GM19468 (cell line): ENCODE measurements around the gene SLC27A5.
A peak's percentile ranks its signal among the peaks of the same experiment; 100 is the strongest.
"Not testable (repeated sequence)": the region's sequence is repeated elsewhere in the genome, so short reads cannot be mapped to it uniquely, and the experiment has no call there.

ENCODE experiments used
- ATAC-seq: cut with Tn5 transposase; IDR thresholded peaks from one replicate; pipeline ENCODE4 v1.9.1; 2021; ENCODE audit warnings: mild to moderate bottlenecking, moderate library complexity, moderate number of reproducible peaks; ENCODE audit not compliant: unreplicated experiment; ENCODE audit errors: extremely low read depth

SLC27A5 gene

DNA sequence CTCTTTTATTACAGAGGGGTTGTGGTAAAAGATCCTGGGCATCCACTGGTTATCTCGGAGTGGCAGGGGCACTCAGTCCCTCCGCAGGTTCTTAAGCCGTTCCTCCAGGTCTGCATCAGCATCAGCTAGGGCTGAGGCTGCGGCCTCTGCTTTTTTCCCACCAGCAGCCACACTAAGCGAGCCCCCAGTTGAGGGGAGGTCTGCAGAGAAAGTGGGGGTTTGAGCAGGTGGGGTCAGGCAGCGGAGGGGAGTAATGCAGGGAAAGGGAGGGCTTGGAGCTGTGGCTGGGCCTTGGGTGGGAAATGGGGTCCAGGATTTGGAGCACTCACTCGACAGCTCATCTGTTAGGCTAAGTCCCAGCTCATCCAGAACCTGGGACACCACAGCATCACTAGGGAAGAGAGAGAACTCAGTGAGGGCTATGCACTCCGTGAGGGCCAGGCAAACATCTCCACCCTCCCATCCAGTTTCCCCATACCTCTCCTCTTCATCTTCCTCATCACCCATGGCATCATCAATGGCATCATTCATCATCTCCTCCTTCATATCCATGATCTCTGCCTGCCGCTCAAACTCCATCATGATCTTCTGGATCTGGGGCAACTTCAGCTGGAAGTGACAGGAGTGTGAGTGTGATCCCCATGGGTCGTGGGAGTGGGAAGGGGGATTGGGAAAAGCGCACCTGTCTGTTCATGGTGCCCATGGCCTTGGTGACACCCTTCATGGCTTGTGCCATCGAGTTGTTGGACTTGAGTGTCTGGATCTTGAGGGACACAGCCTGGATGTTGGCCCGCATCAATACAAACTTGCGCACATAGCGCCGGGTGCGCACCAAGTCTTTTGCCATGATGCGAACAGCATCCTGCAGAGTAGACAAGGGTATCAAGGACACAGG is 40.0 kb upstream of the SLC27A5 start:
- no peak for ATAC-seq

DNA sequence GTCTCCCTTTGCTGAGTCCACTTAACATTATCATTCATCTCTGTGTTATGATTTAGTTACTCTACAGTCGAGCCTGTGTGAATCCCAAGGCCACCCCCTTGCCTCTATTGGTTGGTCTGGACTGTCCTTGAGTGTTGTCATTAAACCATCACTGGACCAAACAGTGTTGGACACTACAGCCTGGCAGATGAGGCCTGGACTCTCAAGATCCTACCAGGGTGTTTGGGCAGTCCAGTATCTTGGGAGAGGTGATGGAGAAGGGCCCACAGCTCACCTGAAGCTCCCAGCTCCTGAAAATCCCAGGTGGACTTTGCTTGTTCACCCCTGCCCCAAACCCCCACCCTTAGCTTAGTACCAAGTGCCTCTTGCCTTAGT is 39.3 kb upstream of the SLC27A5 start:
- no peak for ATAC-seq

DNA sequence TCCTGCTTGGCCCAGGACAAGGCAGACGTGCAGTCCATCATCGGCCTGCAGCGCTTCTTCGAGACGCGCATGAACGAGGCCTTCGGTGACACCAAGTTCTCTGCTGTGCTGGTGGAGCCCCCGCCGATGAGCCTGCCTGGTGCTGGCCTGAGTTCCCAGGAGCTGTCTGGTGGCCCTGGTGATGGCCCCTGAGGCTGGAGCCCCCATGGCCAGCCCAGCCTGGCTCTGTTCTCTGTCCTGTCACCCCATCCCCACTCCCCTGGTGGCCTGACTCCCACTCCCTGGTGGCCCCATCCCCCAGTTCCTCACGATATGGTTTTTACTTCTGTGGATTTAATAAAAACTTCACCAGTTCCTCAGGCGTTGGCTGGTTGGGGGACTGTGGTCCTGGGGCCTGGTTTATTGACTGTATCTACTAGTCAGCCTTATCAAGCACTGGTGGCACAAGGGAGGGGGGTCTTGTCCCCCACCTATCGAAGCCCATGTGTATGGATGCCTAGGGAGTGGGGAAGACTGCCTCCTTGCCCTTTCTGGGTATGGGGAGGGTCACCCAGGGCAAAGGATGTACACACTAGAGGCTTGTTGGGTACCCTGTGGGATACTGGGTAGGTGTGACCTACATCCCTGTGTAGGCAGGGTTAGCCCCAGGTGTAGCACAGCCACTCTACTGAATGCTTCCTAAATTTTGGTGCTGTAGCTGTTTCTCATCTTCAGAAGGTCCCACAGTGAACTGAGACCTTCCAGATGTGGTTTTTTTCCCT is 38.8 kb upstream of the SLC27A5 start:
- ATAC-seq, result no peak

DNA sequence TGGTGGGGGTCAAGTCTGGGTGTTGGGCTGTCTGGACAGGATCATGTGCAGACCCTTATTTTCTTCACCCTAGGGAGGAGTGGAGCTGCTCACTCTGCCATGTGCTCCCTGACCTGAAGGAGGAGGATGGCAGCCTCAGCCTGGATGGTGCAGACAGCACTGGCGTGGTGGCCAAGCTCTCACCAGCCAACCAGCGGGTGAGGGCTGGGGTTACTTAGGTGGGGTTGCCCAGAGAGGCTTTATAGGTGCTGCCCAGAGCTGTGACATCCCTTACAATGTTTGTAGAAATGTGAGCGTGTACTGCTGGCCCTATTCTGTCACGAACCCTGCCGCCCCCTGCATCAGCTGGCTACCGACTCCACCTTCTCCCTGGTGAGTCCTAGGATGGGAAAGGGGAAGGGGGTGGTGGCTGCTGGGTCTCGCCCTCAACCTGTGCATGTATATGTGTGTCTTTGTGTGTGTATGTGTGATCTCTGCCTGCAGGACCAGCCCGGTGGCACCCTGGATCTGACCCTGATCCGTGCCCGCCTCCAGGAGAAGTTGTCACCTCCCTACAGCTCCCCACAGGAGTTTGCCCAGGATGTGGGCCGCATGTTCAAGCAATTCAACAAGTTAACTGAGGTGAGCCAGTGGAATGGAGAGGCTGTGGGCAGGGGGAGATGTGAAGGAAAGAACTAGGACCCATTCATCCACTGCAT is 38.0 kb upstream of the SLC27A5 start:
- no peak for ATAC-seq

DNA sequence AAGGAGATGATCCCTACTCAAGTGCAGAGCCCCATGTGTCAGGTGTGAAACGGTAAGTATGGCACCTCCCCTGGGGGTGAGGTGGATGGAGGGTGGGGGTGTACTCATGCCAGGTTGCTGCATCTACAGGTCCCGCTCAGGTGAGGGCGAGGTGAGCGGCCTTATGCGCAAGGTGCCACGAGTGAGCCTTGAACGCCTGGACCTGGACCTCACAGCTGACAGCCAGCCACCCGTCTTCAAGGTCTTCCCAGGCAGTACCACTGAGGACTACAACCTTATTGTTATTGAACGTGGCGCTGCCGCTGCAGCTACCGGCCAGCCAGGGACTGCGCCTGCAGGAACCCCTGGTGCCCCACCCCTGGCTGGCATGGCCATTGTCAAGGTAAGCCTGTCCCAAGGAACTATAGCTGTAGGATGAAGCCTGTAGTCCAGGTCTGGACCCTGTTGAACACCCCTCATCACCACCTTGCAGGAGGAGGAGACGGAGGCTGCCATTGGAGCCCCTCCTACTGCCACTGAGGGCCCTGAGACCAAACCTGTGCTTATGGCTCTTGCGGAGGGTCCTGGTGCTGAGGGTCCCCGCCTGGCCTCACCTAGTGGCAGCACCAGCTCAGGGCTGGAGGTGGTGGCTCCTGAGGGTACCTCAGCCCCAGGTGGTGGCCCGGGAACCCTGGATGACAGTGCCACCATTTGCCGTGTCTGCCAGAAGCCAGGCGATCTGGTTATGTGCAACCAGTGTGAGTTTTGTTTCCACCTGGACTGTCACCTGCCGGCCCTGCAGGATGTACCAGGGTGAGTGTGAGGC is 37.3 kb upstream of the SLC27A5 start:
- ATAC-seq, result no peak

DNA sequence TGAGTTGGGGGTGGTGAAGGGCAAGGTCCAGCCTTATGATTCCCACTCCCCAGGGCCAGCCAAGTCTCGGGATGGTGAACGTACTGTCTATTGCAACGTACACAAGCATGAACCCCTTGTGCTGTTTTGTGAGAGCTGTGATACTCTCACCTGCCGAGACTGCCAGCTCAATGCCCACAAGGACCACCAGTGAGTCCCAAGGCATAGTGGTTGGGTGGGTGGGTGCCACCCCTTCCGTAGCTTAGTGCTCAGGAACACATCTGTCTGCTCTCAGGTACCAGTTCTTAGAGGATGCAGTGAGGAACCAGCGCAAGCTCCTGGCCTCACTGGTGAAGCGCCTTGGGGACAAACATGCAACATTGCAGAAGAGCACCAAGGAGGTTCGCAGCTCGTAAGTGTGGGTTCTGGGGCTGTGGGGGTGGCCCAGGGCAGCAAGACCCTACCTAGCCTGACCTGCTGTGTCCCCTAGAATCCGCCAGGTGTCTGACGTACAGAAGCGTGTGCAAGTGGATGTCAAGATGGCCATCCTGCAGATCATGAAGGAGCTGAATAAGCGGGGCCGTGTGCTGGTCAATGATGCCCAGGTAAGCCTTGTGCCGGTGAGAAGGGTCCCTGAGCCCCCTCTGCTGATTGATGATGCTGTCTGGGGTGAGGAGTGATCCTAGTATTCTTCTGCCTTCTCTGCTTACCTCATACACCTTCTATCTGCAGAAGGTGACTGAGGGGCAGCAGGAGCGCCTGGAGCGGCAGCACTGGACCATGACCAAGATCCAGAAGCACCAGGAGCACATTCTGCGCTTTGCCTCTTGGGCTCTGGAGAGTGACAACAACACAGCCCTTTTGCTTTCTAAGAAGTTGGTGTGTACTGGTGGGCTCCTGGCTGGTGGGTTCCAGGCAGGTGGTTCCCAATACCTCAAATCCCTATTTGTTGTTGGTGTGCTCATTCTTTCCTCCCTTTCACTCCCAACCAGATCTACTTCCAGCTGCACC is 35.8 kb upstream of the SLC27A5 start:
- ATAC-seq, result no peak

DNA sequence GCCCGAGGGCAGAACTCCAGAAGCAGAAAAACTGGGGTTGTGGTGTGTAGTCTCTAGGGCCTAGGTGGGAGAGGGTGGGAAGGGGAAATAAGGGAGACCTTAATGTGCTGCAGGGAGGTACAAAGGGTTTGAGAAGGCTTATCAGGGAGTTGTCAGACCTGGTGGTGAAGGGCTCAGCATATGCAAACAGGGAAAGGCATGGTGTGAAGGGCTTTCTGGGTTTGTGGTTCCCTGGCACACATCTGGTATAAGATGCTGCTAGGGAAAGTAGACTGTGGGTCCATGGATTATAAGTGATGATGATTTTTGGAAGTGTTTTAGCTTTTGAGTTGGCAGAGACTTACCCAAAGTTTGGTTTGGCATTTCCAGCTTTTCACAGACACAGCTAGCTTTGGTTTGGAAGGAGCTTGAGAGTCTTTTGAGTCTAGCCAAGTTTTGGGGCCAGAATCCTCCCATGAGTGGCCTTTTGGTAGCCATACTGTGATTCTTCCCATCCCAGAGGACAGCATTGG is 34.3 kb upstream of the SLC27A5 start:
- ATAC-seq, result no peak

DNA sequence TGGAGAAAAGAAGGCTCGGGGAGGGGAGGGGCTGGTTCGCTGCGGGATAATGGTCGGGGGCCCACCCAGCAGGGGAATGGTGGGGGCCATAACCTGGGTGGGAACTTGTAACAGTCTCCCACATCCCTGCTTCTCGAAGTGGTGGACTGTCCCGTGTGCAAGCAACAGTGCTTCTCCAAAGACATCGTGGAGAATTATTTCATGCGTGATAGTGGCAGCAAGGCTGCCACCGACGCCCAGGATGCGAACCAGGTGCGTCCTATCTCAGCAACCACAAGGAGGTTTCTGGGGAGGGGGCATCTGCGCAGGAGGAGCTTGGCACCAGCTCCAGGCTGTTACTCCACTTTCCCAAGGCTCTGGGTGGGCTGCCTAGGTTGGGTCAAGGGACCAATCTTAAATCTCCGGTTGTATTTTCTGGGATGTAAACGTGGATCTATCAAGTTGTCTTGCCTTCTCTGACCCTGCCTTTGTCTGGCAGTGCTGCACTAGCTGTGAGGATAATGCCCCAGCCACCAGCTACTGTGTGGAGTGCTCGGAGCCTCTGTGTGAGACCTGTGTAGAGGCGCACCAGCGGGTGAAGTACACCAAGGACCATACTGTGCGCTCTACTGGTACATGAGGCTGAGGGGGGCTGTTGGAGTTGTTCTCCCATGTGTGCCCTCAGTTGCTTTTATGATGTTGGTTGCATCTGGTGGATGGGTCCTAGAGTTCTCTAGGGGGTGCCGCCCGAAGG is 33.7 kb upstream of the SLC27A5 start:
- ATAC-seq, result no peak

DNA sequence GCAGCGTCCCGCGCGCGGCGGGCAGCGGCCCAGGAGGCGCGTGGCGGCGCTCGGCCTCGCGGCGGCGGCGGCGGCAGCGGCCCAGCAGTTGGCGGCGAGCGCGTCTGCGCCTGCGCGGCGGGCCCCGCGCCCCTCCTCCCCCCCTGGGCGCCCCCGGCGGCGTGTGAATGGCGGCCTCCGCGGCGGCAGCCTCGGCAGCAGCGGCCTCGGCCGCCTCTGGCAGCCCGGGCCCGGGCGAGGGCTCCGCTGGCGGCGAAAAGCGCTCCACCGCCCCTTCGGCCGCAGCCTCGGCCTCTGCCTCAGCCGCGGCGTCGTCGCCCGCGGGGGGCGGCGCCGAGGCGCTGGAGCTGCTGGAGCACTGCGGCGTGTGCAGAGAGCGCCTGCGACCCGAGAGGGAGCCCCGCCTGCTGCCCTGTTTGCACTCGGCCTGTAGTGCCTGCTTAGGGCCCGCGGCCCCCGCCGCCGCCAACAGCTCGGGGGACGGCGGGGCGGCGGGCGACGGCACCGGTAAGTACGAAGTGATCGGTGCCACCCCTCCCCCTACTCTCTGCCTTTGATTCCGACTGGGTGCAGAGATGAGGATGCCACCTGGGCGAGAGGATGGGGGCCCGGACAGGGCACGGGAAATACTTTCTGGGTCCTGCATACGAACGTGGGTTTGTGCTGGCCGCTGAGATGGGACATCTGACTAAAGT is 32.9 kb upstream of the SLC27A5 start:
- ATAC-seq, result peak; percentile 11

DNA sequence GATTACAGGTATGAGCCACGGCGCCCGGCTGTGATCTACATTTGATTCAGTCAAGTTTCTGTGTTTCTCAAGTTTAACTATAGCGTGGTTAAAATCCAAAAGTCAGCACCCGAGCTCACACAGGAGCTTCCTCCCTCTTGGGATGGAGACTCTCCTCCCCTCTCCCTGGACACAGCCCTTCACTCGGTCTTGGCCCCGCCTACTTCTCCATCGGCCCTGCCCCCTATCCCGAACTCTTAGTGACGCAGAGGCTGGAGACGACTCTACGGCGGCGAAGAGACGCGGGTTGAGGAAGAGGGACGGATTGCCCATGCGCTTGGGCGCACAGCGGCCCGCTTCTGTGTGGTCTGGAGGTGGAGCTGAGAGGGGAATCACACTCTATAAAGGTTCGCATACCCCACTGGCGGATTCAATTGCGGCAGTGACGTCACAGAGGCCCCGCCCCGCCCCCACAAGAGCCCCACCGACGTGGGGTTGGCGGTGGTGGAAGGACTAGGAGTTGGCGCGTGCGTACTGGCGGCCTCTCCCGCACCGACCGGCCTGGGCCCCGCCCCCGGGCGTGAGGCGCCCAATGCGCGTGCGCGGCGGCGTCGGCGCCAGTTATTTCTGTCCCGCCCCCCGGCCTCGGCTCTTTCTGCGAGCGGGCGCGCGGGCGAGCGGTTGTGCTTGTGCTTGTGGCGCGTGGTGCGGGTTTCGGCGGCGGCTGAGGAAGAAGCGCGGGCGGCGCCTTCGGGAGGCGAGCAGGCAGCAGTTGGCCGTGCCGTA is 32.2 kb upstream of the SLC27A5 start, which contains the start of gene TRIM28:
Gene TRIM28, plus strand, starts transcription at position 239 of the 765 bp plus-strand sequence. CDS start 694 bp downstream, outside the sequence.
- ATAC-seq, result peak; percentile 78

DNA sequence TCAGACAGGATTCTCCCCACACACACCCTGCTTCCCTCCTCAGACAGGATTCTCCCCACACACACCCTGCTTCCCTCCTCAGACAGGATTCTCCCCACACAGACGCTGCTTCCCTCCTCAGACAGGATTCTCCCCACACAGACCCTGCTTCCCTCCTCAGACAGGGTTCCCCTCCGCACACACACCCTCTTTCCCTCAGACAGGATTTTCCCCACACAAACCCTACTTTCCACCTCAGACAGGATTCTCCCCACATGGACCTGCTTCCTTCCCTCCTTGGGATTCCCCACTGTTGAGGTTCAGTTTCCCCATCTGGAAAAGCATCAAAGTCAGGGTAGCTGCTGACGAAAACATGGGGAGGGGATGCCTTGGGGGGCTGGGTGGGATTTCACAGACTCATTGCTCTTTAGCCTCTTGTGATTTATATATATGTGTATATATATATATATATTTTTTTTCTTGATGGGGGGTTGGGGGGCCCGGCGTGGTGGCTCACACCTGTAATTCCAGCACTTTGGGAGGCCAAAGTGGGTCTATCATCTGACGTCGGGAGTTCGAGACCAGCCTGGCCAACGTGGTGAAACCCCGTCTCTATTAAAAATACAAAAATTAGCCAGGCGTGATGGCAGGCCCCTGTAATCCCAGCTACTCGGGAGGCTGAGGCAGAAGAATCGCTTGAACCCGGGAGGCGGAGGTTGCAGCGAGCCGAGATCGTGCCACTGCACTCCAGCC is 31.0 kb upstream of the SLC27A5 start:
- ATAC-seq, result not testable (repeated sequence)

DNA sequence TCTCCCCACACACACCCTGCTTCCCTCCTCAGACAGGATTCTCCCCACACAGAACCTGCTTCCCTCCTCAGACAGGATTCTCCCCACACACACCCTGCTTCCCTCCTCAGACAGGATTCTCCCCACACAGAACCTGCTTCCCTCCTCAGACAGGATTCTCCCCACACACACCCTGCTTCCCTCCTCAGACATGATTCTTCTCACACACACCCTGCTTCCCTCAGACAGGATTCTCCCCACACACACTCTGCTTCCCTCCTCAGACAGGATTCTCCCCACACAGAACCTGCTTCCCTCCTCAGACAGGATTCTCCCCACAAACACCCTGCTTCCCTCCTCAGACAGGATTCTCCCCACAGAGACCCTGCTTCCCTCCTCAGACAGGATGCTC is 27.4 kb upstream of the SLC27A5 start:
- ATAC-seq, result not testable (repeated sequence)

DNA sequence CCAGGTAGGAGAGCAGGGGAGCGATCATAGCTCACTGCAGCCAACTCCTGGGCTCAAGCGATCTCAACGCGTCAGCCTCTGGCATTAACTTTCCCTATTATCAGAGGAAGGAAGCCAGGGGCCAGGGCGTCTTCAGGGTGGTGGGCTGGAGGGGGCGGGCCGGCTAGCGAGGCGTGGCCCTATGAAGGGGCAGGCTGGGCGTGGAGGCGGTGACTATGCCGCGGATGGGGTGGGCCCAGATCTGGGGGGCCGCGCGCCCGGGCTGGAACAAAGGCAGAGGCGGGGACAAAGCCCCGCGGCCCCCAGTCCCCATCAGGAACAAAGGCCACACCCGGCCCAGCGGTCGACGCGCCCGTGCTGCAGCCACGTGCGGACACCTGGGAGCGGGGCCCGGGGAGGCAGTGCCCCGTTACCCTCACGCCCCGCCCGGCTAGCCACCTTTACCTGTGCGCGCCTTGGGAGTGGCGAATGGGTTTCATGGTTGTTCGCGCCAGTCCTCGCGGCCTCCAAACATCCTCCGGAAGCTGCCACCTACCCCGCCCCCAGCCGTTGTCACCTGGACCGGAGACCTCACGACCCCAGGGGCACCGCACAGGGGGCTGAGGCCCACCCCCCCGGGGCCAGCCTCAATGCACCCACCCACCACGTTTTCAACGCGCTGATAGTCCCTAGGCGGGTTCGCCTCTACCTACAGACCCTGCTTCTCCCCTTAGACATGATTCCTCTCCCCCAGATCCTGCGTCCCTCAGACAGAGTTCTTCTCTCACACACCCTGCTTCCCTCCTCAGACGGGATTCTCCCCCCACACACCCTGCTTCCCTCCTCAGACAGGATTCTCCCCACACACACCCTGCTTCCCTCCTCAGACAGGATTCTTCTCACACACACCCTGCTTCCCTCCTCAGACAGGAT is 26.7 kb upstream of the SLC27A5 start:
- ATAC-seq, result no peak

DNA sequence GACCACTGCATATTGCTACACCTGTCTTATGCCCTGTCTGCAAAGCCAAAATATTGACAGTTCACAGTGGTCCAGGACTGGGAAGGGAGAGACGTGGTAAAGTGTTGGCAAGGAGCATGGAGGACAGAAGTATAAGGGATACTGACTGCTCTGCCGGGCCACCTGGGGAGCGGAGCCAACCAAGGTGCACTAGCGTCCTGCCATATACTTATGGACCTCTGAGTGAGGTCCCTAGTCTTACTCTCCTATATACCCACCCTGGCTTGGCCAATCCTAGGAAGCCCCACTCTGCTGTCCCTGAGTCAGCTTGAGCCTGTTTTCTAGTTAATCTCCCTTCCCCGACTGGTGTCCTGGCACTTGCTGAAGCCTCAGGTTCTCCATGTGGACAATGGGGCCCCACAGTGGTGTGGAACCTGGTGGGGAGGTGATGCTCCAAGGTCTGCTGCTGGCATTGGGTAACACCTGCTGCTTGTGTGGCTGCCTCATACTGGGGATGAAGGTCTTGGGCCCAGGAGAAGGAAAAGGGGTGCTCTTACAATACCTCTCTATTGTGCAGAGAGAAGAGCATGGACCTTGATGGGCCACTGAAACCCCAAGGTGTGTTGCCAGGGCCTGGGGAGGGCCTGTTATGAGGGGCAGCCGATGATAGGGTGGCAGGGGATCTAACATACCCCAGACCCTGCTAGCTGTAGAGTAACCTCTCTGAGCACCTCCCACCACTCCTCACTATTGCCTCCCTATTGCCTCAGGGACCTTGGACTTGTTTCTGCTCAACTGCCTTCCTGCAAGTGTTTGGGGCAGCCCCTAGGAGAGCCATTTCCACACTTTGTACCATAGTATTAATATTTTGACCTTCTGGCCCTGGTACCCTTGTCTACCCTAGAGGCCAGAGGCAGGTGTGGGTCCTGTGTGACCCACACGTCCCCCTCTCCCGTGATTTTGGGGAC is 25.3 kb upstream of the SLC27A5 start:
- no peak for ATAC-seq
